GM18519 (cell line): ENCODE data around the gene ATRN.
"Not testable (repeated sequence)": the region's sequence is repeated elsewhere in the genome, so short reads cannot be mapped to it uniquely, and the experiment has no call there.

Experiments
- ATAC-seq: cut with Tn5 transposase; IDR thresholded peaks from one replicate; pipeline ENCODE4 v1.9.1; 2021; ENCODE audit warnings: mild to moderate bottlenecking, moderate library complexity; ENCODE audit not compliant: unreplicated experiment, low FRiP score

ATRN gene

GRCh38 chr20:3512239-3512638, 41.4 kb downstream of the ATRN start:
- not testable (repeated sequence) for ATAC-seq

GRCh38 chr20:3514012-3514642, 43.3 kb downstream of the ATRN start:
- ATAC-seq = no peak

- no peak for ATAC-seq
Observed at GRCh38 chr20:3515379-3516170, 44.8 kb downstream of the ATRN start.

GRCh38 chr20:3521852-3522740, 51.3 kb downstream of the ATRN start:
- no peak for ATAC-seq

GRCh38 chr20:3524696-3525095, 53.9 kb downstream of the ATRN start:
- ATAC-seq = not testable (repeated sequence)

GRCh38 chr20:3532089-3532615, 61.3 kb downstream of the ATRN start:
- no peak for ATAC-seq

GRCh38 chr20:3537733-3538132, 66.9 kb downstream of the ATRN start:
- ATAC-seq = not testable (repeated sequence)

- no peak for ATAC-seq
Observed at GRCh38 chr20:3539311-3540107, 68.7 kb downstream of the ATRN start.

GRCh38 chr20:3541887-3542721, 71.3 kb downstream of the ATRN start:
- ATAC-seq = no peak

- no peak for ATAC-seq
Observed at GRCh38 chr20:3543901-3544507, 73.2 kb downstream of the ATRN start.

GRCh38 chr20:3545401-3545925, 74.6 kb downstream of the ATRN start:
- ATAC-seq = no peak

GRCh38 chr20:3547906-3548305, 77.1 kb downstream of the ATRN start:
- no peak for ATAC-seq

GRCh38 chr20:3550837-3551236, 80.0 kb downstream of the ATRN start:
- ATAC-seq = no peak

GRCh38 chr20:3551681-3552434, 81.0 kb downstream of the ATRN start:
- ATAC-seq = no peak

- ATAC-seq = no peak
Observed at GRCh38 chr20:3553663-3554062, 82.8 kb downstream of the ATRN start.

GRCh38 chr20:3557237-3557785, 86.5 kb downstream of the ATRN start:
- ATAC-seq = no peak

GRCh38 chr20:3559231-3559630, 88.4 kb downstream of the ATRN start:
- no peak for ATAC-seq

- ATAC-seq = no peak
Observed at GRCh38 chr20:3559637-3560036, 88.8 kb downstream of the ATRN start.
